Kidney tubule cell (primary cell): ENCODE results near the gene ARMC3.
A peak's percentile ranks its signal among the peaks of the same experiment; 100 is the strongest.

Experiments
- DNase-seq: peaks from one replicate; pipeline ENCODE4 v3.0.0-alpha.2; 2018; ENCODE audit warnings: low spot score

The ARMC3 gene

GRCh38 chr10:22931948-22932347, 4.1 kb downstream of the ARMC3 start:
- DNase-seq: peak; percentile 48

DNA sequence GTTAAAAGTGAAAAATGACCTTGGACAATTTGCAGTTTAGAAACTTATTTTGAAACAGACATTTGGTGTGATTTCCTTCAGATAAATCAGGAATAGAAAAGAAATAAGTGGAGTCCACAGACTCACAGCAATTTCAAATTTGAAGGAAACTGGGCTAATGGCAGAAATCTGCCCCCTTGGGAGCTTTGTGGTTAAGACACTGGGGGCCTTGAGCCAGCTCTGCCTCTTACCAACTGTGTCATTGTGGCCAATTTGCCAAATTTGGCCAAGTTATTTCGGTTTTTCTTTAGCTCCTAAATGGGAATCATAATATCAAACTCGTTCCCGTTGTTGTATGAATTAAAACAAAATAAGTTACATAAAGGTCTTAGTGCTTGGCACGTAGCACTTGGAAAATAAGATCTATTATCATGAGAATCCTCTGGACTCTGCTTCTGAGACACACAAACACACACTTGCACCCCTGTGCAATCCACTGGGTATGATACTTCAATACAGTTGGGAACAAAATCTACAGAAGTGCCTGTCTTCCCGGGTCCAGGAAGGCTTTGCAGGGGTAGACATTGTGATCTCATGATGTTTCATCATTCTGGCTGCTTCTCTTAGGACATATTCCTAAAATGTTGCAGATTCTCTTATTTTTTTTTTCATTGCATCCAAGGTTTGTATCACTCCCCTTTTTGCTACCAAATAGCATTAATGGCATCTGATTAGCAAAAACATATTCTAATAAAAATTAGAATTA, 4.9 kb downstream of the ARMC3 start:
- DNase-seq: no peak

DNA sequence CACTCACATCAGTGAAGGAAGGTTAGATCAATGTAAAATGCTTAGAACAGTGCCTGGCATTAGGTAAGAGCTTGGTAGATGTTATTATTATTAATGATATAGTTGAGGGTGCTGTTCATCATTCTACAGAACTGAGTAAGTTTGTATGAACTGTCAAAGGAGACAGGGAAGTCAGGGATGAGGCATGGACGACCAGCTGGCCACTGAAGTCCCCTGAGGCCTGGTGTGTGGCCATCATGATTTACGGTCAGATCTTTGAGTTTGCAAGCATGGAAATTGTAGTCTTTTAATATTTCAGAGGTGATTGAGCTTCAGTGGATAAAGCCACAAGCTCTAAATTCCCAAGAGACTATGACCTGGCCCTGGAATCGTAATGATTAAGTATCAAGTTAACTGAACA, 6.9 kb downstream of the ARMC3 start:
- no peak for DNase-seq

GRCh38 chr10:22942437-22942836, 14.6 kb downstream of the ARMC3 start:
- no peak for DNase-seq

DNA sequence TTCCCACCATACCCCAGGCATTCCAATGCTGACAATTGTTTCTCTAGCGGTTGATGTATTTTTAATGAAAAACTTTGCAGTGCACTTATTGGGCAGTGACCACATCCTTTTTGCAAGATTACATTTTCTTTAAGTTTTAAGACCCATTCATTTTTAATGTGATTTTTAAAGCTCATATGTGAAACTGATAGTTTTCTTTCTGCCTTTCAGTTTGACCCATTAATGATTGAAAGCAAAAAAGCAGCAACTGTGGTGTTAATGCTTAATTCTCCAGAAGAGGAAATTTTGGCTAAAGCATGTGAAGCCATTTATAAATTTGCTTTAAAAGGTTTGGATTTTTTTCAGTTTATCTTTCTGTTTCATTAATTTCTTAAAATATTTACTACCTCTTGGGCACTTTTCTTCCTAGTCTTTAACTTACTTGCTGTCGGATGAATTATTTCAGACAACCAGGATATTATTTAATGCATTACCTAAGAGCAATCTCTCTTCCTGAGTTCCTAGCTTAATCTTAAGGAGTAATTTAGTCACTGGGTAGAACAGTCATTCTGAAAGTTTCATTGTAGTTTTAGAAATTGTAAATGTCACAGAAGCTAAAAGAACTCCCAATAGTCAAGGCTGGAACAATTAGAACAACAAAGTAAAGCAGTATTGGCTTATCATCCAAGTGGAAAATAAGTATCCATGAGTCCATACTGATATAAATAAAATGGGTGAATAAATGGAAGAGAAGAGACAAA, 18.3 kb downstream of the ARMC3 start:
- no peak for DNase-seq

DNA sequence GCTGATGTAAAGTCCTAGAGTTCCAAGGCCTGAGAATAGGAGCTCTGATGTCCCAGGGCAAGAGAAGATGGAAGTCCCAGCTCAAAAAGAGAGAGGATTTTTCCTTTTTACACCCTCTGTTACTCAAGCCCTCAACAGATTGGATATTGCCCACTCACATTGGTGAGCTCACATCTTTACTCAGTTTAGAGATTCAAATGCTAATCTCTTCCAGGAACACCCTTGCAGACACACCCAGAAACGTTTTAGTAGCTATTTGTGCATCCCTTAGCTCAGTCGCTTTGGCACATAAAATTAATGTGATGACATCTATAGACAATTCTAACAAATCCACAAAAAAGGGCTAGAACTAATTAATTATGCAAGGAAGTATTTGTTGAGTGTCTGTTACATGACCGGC, 27.1 kb downstream of the ARMC3 start:
- DNase-seq: no peak

DNA sequence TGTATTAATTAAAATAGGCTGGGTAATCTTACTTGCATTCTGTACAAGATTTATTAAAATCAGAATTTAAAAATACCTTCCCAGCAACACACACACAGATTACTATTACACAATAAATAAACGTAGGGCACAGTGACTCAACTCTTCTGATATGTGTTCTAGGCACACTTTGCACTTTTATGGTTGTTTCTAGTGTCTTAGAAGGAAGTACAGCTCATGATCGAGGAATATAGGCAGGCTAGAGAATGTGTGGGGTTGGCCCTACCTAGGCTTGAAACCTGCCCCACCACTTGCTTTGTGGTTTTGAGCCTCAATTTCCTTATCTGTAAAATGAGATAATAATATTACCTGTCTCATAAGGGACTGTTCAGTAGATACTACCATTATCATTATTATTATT, 30.5 kb downstream of the ARMC3 start:
- peak; percentile 33 for DNase-seq

- DNase-seq: no peak
Measured at GRCh38 chr10:22959292-22959691, 31.4 kb downstream of the ARMC3 start.

GRCh38 chr10:22959950-22960349, 32.1 kb downstream of the ARMC3 start:
- no peak for DNase-seq

GRCh38 chr10:22962817-22963216, 35.0 kb downstream of the ARMC3 start:
- no peak for DNase-seq

DNA sequence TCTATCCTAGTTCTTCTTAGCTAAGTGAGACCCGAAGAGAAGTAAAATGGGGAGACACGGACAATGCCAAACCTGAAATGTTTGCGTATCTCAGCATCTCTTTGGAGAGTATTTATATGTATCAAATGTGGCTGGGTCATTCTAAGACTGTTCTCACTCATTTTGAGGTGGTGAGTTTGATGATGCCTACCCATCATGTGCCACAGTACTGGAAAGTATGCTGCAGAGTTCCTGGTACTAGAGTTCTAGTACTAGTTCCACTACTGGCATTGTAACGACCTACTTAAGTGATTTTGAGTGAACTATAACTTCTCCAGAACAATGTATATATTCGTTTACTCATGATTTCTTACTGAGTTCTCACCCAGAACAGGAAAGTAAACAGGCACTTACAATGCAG, 41.9 kb downstream of the ARMC3 start:
- no peak for DNase-seq

DNA sequence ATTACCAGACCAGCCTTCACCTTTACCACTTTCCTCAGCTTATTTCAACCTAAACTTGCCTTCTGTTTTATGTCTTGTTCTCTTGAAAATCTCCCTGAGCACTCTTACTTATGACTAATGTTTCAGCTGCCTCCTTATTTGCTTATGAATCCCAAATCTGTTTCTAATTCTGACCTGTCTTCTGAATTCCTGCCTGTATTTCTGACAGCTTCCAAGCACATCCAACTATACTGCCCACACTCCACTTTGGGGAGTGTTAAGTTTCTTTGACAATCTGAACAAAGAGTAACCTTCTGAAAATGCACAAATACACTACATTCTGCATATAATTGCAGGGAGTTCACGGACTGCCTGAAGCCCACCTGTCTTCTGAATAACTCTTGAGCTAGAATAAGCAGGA, 48.7 kb downstream of the ARMC3 start:
- no peak for DNase-seq

- no peak for DNase-seq
Measured at GRCh38 chr10:22977751-22978150, 49.9 kb downstream of the ARMC3 start.

- DNase-seq: no peak
Measured at GRCh38 chr10:22978287-22978686, 50.4 kb downstream of the ARMC3 start.

DNA sequence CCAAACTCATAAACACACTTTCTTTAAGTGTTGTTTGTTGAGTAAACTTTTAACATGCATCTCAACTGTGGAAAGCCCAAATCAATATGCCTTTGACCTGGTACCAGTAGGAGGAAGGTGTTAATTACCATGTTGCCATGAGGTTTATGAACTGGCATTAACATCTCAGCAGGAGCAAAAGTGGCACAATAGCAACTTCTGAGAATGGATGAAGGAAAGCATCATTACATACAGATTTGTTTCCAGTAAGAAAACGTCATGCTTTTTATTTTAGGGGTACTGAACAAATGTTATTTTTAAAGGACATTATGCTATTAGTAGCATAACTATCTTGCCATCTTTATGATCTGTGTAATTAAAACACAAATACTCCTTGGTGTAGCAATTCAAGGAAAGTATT, 51.1 kb downstream of the ARMC3 start:
- no peak for DNase-seq

GRCh38 chr10:22980822-22981221, 53.0 kb downstream of the ARMC3 start:
- no peak for DNase-seq

DNA sequence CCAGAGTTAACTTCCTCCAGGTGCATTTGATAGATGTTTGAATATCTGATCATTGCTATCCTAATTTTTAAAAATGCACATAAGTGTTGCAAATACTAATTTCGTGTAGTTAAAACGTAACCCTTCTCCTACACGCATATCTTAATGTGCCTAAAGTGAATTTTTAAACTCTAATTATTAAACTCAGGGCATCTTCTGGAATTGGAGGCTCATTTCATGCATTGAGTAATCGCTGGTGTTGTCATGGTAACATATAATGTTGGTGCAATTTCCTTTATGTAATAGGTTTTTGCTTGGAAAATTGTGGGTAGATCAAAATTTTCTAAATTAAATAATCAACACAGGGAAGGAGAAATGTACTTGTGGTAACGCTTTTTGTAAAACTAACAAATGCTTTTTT, 56.2 kb downstream of the ARMC3 start:
- no peak for DNase-seq

- peak; percentile 47 for DNase-seq
Measured at GRCh38 chr10:22986771-22987542, 59.1 kb downstream of the ARMC3 start.

DNA sequence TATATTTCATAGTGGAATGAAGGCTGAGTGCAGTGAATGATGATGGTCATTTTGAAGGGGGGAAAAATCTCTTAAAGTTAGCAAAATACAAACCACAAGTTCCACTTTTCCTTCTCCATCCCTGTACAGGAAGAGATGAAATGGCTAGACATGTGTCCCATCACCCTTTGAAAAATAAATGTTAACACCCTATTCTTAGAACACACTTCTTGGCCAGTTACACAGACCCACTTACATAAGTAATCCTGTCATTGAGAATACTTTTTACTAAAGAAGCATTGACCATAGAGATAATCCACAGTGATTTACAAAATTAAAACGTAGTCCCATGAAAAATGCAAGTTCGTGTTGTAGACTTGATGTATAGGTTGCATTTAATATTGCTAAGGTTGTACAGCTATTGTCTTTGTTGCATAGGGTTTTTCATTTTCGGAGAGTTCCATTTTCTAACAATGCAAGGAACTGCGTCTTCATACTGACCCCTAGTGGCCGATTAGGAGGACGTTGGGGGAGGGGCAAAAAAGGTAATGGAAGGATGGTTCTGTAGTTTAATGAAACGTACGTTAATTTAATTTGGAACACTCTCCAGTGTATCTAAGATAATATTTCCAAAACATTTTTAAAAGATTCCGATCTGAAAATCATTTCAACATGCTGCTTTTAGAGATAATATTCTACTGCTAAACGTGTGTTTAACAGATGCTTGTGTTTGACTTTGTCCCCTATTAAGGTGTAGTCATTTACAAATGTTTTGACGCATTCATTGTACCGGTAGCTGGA, 60.9 kb downstream of the ARMC3 start:
- peak; percentile 66 for DNase-seq

- no peak for DNase-seq
Measured at GRCh38 chr10:22990443-22990842, 62.6 kb downstream of the ARMC3 start.

DNA sequence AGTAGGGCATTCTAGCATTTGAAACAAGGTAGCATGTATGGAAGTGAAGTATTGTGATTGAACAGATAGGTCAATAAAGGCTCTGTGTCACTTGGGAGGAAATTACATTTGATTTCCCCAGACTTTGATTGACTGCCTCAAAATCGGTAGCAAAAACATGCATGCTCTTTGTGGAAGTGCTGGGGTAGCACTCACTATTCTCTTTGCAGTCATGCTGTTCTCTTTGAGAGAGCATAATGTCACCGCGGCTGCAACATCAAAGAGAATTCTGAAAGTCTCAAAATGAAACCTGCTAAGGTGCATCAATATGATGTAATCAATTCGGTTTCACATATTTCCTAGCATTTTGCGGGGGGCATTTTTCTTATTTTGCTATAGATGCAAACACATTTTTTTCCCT, 64.2 kb downstream of the ARMC3 start:
- no peak for DNase-seq

DNA sequence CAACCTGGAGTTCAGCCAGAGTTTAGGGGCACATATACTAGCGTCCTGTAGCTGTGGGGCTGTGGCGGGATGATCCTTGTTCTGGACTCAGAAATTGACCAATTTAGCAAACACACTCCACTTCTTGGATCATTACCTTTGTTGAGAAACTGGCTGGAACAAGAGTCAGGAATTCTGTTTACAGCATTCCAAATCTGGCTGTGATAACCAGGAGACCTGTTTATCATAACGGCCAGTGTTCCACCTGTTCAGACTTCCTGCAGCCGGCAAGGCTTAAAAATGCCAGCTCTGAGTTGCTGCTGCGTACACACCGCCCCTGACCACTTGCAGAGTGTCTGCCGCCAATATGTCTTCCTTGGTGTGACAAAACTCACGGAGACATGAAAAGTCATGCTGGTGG, 64.8 kb downstream of the ARMC3 start:
- no peak for DNase-seq
